Mesenchymal stem cell (in vitro differentiated cells and primary cell): Measurements from ENCODE around the gene VTI1A.

Source experiments
- DNase-seq: peaks from one replicate; pipeline ENCODE4 v3.0.0-alpha.2; 2013
- H2AFZ ChIP-seq: one replicate; pipeline ENCODE4 v1.6.1; 2013; ENCODE audit warnings: low read depth, mild to moderate bottlenecking, control low read depth, inconsistent platforms, low read length, moderate library complexity
- H2AK5ac ChIP-seq: 2 replicates; pipeline ENCODE4 v1.6.1; 2013; ENCODE audit warnings: low read length, moderate library complexity, mild to moderate bottlenecking, inconsistent platforms; ENCODE audit not compliant: severe bottlenecking
- H2BK120ac ChIP-seq: one replicate; pipeline ENCODE4 v1.6.1; 2013; ENCODE audit warnings: low read depth, mild to moderate bottlenecking, inconsistent platforms, low read length, moderate library complexity
- H2BK12ac ChIP-seq, 2 experiments: one replicate each; pipeline ENCODE4 v1.6.1; 2013; ENCODE audit warnings: inconsistent platforms in 2 of 2, low read length in 2 of 2, mild to moderate bottlenecking in 2 of 2, moderate library complexity in 2 of 2, control low read depth in 1 of 2
- H2BK15ac ChIP-seq: one replicate; pipeline ENCODE4 v1.6.1; 2013; ENCODE audit warnings: mild to moderate bottlenecking, low read depth, inconsistent platforms; ENCODE audit not compliant: poor library complexity, severe bottlenecking
- H2BK5ac ChIP-seq: 2 replicates; pipeline ENCODE4 v1.6.1; 2013; ENCODE audit warnings: low read depth, mild to moderate bottlenecking, low read length, control low read depth, inconsistent platforms; ENCODE audit not compliant: poor library complexity, severe bottlenecking
- H3K14ac ChIP-seq, 2 experiments: one replicate each; pipeline ENCODE4 v1.6.1; 2013; ENCODE audit warnings: inconsistent platforms in 2 of 2, low read length in 2 of 2, control low read depth in 1 of 2, mild to moderate bottlenecking in 1 of 2, moderate library complexity in 1 of 2
- H3K18ac ChIP-seq, 2 experiments: one replicate each; pipeline ENCODE4 v1.6.1; 2013; ENCODE audit warnings: inconsistent platforms in 2 of 2, low read length in 2 of 2, control low read depth in 1 of 2, low read depth in 1 of 2, mild to moderate bottlenecking in 1 of 2
- H3K23ac ChIP-seq, 2 experiments: one replicate each; pipeline ENCODE4 v1.6.1; 2013; ENCODE audit warnings: inconsistent platforms in 2 of 2, low read length in 2 of 2, mild to moderate bottlenecking in 2 of 2, moderate library complexity in 2 of 2, control low read depth in 1 of 2
- H3K27ac ChIP-seq: 2 replicates; pipeline ENCODE4 v1.5.1; 2013; ENCODE audit warnings: mild to moderate bottlenecking, moderate library complexity, low read length, control low read depth, inconsistent platforms; ENCODE audit not compliant: poor library complexity, severe bottlenecking
- H3K27me3 ChIP-seq, 2 experiments: 2 replicates each; pipeline versions ENCODE4 v1.6.1 to v1.7.0; 2013; ENCODE audit warnings: low read length in 2 of 2, mild to moderate bottlenecking in 2 of 2, moderate library complexity in 2 of 2, control low read depth in 1 of 2, inconsistent platforms in 1 of 2; ENCODE audit not compliant: control insufficient read depth in 1 of 2, insufficient read depth in 1 of 2
- H3K36me3 ChIP-seq, 2 experiments: 2 replicates each; pipeline versions ENCODE4 v1.6.1 to v1.7.0; 2013; ENCODE audit warnings: low read length in 2 of 2, control low read depth in 1 of 2, inconsistent platforms in 1 of 2, low read depth in 1 of 2, mild to moderate bottlenecking in 1 of 2; ENCODE audit not compliant: insufficient read depth in 2 of 2, control insufficient read depth in 1 of 2
- H3K4ac ChIP-seq, 2 experiments: one replicate each; pipeline ENCODE4 v1.6.1; 2013; ENCODE audit warnings: inconsistent platforms in 2 of 2, low read length in 2 of 2, mild to moderate bottlenecking in 2 of 2, moderate library complexity in 2 of 2, control low read depth in 1 of 2, low read depth in 1 of 2
- H3K4me1 ChIP-seq: 2 replicates; pipeline ENCODE4 v1.6.1; 2013; ENCODE audit warnings: low read depth, low read length, control low read depth; ENCODE audit not compliant: control insufficient read depth, insufficient read depth
- H3K4me2 ChIP-seq: 2 replicates; pipeline ENCODE4 v1.6.1; 2013; ENCODE audit warnings: low read length, mild to moderate bottlenecking, inconsistent platforms; ENCODE audit not compliant: poor library complexity, severe bottlenecking
- H3K4me3 ChIP-seq, 2 experiments: 2 replicates each; pipeline versions ENCODE4 v1.5.1 to v1.7.0; 2013; ENCODE audit warnings: low read length in 2 of 2, mild to moderate bottlenecking in 2 of 2, control low read depth in 1 of 2, low read depth in 1 of 2; ENCODE audit not compliant: insufficient read depth in 1 of 2
- H3K79me1 ChIP-seq: replicated peaks from 2 replicates; pipeline ENCODE4 v1.6.1; 2013; ENCODE audit warnings: mild to moderate bottlenecking, control low read depth, low read length, inconsistent platforms; ENCODE audit not compliant: poor library complexity, severe bottlenecking
- H3K9ac ChIP-seq: 2 replicates; pipeline ENCODE4 v1.7.0; 2013; ENCODE audit warnings: mild to moderate bottlenecking, low read length, moderate library complexity
- H3K9me3 ChIP-seq: 2 replicates; pipeline ENCODE4 v1.7.0; 2013; ENCODE audit warnings: mild to moderate bottlenecking, low read length; ENCODE audit not compliant: control insufficient read depth
- H4K8ac ChIP-seq: one replicate; pipeline ENCODE4 v1.6.1; 2013; ENCODE audit warnings: inconsistent platforms, mild to moderate bottlenecking, low read length, moderate library complexity
- H4K91ac ChIP-seq: one replicate; pipeline ENCODE4 v1.6.1; 2013; ENCODE audit warnings: mild to moderate bottlenecking, low read length, inconsistent platforms
- WGBS: methylation state at CpG from one replicate; pipeline ENCODE4 v1.1.7; 2013; ENCODE audit warnings: mixed read lengths; 5-methylcytosine and 5-hydroxymethylcytosine counted together

The VTI1A gene

DNA sequence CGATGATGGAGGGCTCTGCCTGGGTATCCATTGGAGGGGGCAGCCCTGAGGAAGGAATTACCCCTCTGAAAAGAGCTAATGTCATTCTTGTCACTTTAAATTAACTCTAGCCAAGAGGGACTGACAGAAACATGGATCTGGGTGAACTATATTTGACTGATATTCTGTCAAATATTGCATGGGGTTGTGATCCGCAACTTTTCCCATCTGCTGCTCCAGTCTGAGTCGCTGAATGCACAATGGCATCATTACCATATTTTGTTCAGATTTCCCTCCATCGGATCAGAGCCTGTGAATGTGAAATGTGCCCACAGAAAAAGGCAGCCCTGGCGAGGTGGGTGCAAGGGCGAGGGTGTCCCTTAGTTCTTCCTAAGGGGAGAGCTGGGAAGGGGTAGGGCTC is 402.5 kb downstream of the VTI1A start:
- H3K9me3 ChIP-seq: peaks cover 22% of the 10 kb centered on the region
- H3K4me2 ChIP-seq: no peak overlapping the region
- no peak overlapping the region for H3K4me3 ChIP-seq
- H2AFZ ChIP-seq: no peak overlapping the region
- no peak overlapping the region for H4K8ac ChIP-seq
- H3K14ac ChIP-seq: no peak overlapping the region
- WGBS: 96% methylated on average over 5 of the region's 6 CpGs
- H3K79me1 ChIP-seq: no peaks in the 10 kb centered on the region
- H3K9ac ChIP-seq: no peak overlapping the region
- H2AK5ac ChIP-seq: no peak overlapping the region
- no peak overlapping the region for H3K23ac ChIP-seq
- H2BK5ac ChIP-seq: no peak overlapping the region
- no peak overlapping the region for H3K4ac ChIP-seq
- no peaks in the 10 kb centered on the region for H3K36me3 ChIP-seq
- no peak overlapping the region for H2BK15ac ChIP-seq
- no peak overlapping the region for H2BK12ac ChIP-seq
- H4K91ac ChIP-seq: no peak overlapping the region
- peaks cover 0 to 7% of the 10 kb centered on the region in 2 experiments for H3K27me3 ChIP-seq
- H2BK120ac ChIP-seq: no peak overlapping the region
- H3K27ac ChIP-seq: no peak overlapping the region
- H3K18ac ChIP-seq: no peak overlapping the region
- peaks cover 1% of the 10 kb centered on the region for H3K4me1 ChIP-seq
- DNase-seq: no peak

DNA sequence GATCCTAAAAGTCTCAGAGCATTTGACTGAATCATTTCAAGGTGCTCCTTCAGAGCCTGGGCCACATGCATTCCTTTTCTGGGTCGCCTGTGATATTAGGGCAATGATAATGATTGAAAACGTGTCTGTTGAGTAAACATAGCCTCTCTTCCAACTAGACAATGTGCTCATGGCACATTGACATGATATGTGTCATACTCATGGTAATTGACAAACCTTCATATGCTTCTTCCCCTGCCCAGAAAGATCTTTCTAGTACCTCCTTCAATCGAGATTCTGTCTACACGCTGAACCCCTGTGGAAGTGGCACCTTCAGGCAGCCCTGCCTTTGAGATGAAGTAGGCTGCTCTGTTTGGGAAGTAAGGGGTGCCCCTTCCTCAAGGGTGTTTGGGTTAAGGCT is 404.2 kb downstream of the VTI1A start:
- peaks cover 22% of the 10 kb centered on the region for H3K9me3 ChIP-seq
- no peak overlapping the region for H4K91ac ChIP-seq
- H3K79me1 ChIP-seq: no peaks in the 10 kb centered on the region
- H2BK15ac ChIP-seq: no peak overlapping the region
- no peaks in the 10 kb centered on the region for H3K36me3 ChIP-seq
- H2BK12ac ChIP-seq: no peak overlapping the region
- no peak overlapping the region for H3K14ac ChIP-seq
- 83% methylated on average over 4 of the region's 4 CpGs for WGBS
- no peak overlapping the region for H2BK120ac ChIP-seq
- no peak overlapping the region for H2AK5ac ChIP-seq
- no peak overlapping the region for H2BK5ac ChIP-seq
- no peak for DNase-seq
- no peak overlapping the region for H3K18ac ChIP-seq
- no peak overlapping the region for H3K9ac ChIP-seq
- no peak overlapping the region for H3K4me3 ChIP-seq
- H3K4ac ChIP-seq: no peak overlapping the region
- H3K4me1 ChIP-seq: peaks cover 1% of the 10 kb centered on the region
- no peak overlapping the region for H3K4me2 ChIP-seq
- no peak overlapping the region for H3K27ac ChIP-seq
- no peak overlapping the region for H4K8ac ChIP-seq
- peaks cover 0 to 7% of the 10 kb centered on the region in 2 experiments for H3K27me3 ChIP-seq
- no peak overlapping the region for H2AFZ ChIP-seq
- H3K23ac ChIP-seq: no peak overlapping the region

- no peak overlapping the region for H3K4ac ChIP-seq
- no peaks in the 10 kb centered on the region for H3K36me3 ChIP-seq
- H3K4me2 ChIP-seq: no peak overlapping the region
- no peak overlapping the region for H2BK120ac ChIP-seq
- H4K91ac ChIP-seq: no peak overlapping the region
- no peak overlapping the region for H2BK12ac ChIP-seq
- 96% methylated on average over 2 of the region's 3 CpGs for WGBS
- H2BK15ac ChIP-seq: no peak overlapping the region
- DNase-seq: no peak
- no peak overlapping the region for H2AK5ac ChIP-seq
- no peak overlapping the region for H3K14ac ChIP-seq
- H3K27ac ChIP-seq: no peak overlapping the region
- no peak overlapping the region for H3K9ac ChIP-seq
- no peak overlapping the region for H4K8ac ChIP-seq
- H3K4me1 ChIP-seq: peaks cover 1% of the 10 kb centered on the region
- H3K4me3 ChIP-seq: no peak overlapping the region
- H2BK5ac ChIP-seq: no peak overlapping the region
- peaks cover 23% of the 10 kb centered on the region for H3K9me3 ChIP-seq
- no peak overlapping the region for H3K23ac ChIP-seq
- no peak overlapping the region for H2AFZ ChIP-seq
- H3K79me1 ChIP-seq: no peaks in the 10 kb centered on the region
- H3K18ac ChIP-seq: no peak overlapping the region
- peaks cover 0 to 7% of the 10 kb centered on the region in 2 experiments for H3K27me3 ChIP-seq
Observed at GRCh38 chr10:112851588-112852211, 404.7 kb downstream of the VTI1A start.

DNA sequence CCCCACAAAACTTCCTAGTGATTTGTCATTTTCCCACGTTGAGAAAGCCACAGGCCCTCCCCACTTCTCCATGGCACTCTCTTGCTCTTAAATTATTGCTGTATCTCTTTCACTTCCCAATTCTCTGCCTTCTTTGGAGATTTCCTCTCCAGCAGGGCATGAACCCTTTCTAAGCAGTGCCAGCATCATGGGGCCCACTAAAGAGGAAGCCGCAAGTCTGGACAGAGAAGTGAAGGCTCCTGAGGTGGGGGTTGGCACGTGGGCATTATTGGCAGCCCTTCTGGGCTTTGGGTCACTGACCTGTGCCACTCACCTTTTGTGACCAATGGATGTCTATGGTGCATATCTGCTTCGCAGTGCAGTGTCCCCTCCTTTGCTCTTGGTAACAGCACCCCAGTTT is 405.3 kb downstream of the VTI1A start:
- H2BK5ac ChIP-seq: no peak overlapping the region
- no peak overlapping the region for H3K4me2 ChIP-seq
- peaks cover 1% of the 10 kb centered on the region for H3K4me1 ChIP-seq
- no peak overlapping the region for H3K14ac ChIP-seq
- WGBS: 75% methylated on average over 3 of the region's 4 CpGs
- H3K23ac ChIP-seq: no peak overlapping the region
- H2AK5ac ChIP-seq: no peak overlapping the region
- peaks cover 0 to 10% of the 10 kb centered on the region in 2 experiments for H3K27me3 ChIP-seq
- H2AFZ ChIP-seq: no peak overlapping the region
- H2BK12ac ChIP-seq: no peak overlapping the region
- peaks cover 23% of the 10 kb centered on the region for H3K9me3 ChIP-seq
- H3K4me3 ChIP-seq: no peak overlapping the region
- H3K18ac ChIP-seq: no peak overlapping the region
- H4K91ac ChIP-seq: no peak overlapping the region
- no peak overlapping the region for H4K8ac ChIP-seq
- no peak overlapping the region for H2BK15ac ChIP-seq
- H3K36me3 ChIP-seq: no peaks in the 10 kb centered on the region
- no peak overlapping the region for H3K27ac ChIP-seq
- H3K4ac ChIP-seq: no peak overlapping the region
- no peak for DNase-seq
- H2BK120ac ChIP-seq: no peak overlapping the region
- H3K79me1 ChIP-seq: no peaks in the 10 kb centered on the region
- H3K9ac ChIP-seq: no peak overlapping the region
